DOHH2 (cell line): ENCODE measurements around the gene FAS.

Source experiments
- EZH2phosphoT487 ChIP-seq: fragments of 200-600 bp; sonication (generic); IDR thresholded peaks from 2 replicates; pipeline ENCODE4 v1.6.1; 2017; ENCODE audit warnings: borderline replicate concordance, mild to moderate bottlenecking, antibody characterized with exemption, low read length, moderate library complexity, mixed read lengths
- TF ChIP-seq, protein P1 (sequence below): fragments of 200-600 bp; sonication (generic); IDR thresholded peaks from one replicate; pipeline ENCODE4 v1.5.1; 2014; ENCODE audit warnings: antibody characterized with exemption, mild to moderate bottlenecking, low read depth, low read length; ENCODE audit not compliant: poor library complexity, severe bottlenecking

DNA sequence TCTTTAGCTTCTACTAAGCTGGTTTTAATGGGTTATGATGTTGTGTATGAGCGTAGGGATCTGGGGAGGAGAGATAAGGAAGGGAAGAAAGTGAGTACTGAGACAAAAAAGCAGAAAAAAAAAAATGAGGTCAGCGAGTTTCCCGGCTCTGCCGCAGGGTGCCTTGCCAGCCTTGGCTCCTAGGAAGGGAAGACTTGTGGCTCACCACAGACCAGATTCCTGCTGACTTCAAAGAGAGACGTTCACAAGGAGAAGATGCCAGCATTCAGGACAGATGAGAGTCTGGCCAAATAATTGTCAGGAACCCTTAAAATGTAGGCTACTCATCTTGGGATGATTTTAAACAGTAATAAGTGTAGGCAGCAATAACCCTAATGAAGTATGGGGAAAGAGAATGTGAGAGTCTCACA, 11.4 kb upstream of the FAS start:
- TF ChIP-seq, protein P1, sequence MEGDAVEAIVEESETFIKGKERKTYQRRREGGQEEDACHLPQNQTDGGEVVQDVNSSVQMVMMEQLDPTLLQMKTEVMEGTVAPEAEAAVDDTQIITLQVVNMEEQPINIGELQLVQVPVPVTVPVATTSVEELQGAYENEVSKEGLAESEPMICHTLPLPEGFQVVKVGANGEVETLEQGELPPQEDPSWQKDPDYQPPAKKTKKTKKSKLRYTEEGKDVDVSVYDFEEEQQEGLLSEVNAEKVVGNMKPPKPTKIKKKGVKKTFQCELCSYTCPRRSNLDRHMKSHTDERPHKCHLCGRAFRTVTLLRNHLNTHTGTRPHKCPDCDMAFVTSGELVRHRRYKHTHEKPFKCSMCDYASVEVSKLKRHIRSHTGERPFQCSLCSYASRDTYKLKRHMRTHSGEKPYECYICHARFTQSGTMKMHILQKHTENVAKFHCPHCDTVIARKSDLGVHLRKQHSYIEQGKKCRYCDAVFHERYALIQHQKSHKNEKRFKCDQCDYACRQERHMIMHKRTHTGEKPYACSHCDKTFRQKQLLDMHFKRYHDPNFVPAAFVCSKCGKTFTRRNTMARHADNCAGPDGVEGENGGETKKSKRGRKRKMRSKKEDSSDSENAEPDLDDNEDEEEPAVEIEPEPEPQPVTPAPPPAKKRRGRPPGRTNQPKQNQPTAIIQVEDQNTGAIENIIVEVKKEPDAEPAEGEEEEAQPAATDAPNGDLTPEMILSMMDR = no peak
- no peak for TF ChIP-seq EZH2phosphoT487
